A673 (cell line): Measurements from ENCODE around the gene TSKU.

Experiments
- EZH2 ChIP-seq: fragments of 200-600 bp; sonication (generic); IDR thresholded peaks from 2 replicates; pipeline ENCODE4 v1.6.1; 2017; ENCODE audit warnings: borderline replicate concordance, low read depth, mild to moderate bottlenecking, mixed read lengths, antibody characterized with exemption, low read length; ENCODE audit not compliant: poor library complexity, severe bottlenecking
- TF ChIP-seq, protein P1 (sequence below): fragments of 300-800, 200-600 bp; sonication (generic); conservative IDR thresholded peaks from 2 replicates; pipeline ENCODE4 v1.5.1; 2017; ENCODE audit warnings: low read depth, mild to moderate bottlenecking, antibody characterized with exemption, low read length, moderate library complexity, mixed read lengths

DNA sequence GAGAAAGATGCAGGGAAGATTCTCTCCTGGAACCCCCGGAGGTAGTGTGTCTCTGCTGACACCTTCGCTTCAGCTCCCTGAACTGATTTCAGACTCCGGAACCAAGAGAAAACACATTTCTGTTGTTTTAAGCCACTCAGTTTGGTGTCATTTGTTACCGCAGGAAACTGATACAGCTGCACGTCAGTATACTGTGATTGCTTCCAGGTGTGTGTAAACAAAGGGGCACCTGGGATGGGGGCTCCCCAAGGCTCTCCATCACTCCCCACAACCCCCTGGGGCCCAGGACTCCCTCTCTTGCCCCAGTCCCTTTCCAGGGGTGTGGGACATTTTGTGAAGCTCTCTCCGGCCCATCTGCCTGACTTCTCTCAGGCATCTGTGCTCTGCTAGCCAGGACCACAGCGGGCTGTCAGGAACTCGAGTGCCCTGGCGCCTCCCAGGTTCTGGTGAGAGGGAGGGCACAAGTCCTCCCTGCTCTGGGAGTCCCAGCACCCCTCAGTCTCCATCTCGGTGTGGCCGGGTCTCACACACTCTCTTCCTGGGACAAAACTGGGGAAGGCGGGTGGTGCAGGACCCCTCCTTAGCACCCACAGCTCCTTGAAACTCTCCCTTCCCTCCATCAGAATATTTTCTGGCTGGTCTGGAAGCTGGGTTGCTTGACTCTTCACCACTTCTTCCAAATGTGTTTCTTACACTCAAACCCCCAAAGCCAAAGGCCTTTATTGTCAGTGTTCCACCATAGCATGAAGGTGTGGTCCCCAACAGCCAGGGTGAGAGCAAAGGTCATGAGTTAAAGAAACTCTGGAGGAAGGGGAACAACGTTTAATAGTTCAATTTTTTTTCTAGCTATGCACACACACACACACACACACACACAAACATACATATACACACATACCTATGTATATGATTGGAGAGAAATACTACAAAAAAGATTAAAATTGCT is 35.0 kb upstream of the TSKU start:
- TF ChIP-seq, protein P1, sequence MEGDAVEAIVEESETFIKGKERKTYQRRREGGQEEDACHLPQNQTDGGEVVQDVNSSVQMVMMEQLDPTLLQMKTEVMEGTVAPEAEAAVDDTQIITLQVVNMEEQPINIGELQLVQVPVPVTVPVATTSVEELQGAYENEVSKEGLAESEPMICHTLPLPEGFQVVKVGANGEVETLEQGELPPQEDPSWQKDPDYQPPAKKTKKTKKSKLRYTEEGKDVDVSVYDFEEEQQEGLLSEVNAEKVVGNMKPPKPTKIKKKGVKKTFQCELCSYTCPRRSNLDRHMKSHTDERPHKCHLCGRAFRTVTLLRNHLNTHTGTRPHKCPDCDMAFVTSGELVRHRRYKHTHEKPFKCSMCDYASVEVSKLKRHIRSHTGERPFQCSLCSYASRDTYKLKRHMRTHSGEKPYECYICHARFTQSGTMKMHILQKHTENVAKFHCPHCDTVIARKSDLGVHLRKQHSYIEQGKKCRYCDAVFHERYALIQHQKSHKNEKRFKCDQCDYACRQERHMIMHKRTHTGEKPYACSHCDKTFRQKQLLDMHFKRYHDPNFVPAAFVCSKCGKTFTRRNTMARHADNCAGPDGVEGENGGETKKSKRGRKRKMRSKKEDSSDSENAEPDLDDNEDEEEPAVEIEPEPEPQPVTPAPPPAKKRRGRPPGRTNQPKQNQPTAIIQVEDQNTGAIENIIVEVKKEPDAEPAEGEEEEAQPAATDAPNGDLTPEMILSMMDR = no peak
- no peak for TF ChIP-seq EZH2
